Neural crest cell (in vitro differentiated cells): ENCODE measurements around the gene HDLBP. TPM values are rescaled to one million over a fixed set of nuclear protein-coding genes. Genes with fewer than 3 reads are reported as not detected.

Source experiments
- DNase-seq: peaks from one replicate; pipeline ENCODE4 v3.0.0; 2021; ENCODE audit warnings: low read depth, mixed read lengths, low spot score
- H3K27ac Mint-ChIP-seq: one replicate; pipeline ENCODE4 v1.8.0; 2021; ENCODE audit warnings: mild to moderate bottlenecking, mixed read lengths; ENCODE audit not compliant: unreplicated experiment
- H3K27me3 Mint-ChIP-seq: 2 replicates; pipeline ENCODE4 v1.8.0; 2021; ENCODE audit warnings: low read depth, mild to moderate bottlenecking, mixed read lengths
- H3K36me3 Mint-ChIP-seq: 2 replicates; pipeline ENCODE4 v1.8.0; 2021; ENCODE audit warnings: low read depth, mild to moderate bottlenecking, mixed read lengths
- H3K4me1 Mint-ChIP-seq: 2 replicates; pipeline ENCODE4 v1.8.0; 2021; ENCODE audit warnings: mixed read lengths
- H3K4me3 Mint-ChIP-seq: one replicate; pipeline ENCODE4 v1.8.0; 2021; ENCODE audit warnings: mild to moderate bottlenecking, mixed read lengths
- H3K9me3 Mint-ChIP-seq: 2 replicates; pipeline ENCODE4 v1.8.0; 2021; ENCODE audit warnings: mixed read lengths
- CTCF ChIP-seq: fragments of 200-600 bp; sonication (generic); conservative IDR thresholded peaks from 2 replicates; pipeline ENCODE4 v1.5.0; 2021; ENCODE audit warnings: antibody characterized with exemption, mild to moderate bottlenecking
- total RNA-seq: library from RNA; stranded (reverse); gene quantifications from 2 replicates; pipeline ENCODE4 v1.2.1, GENCODE V29; 2021

HDLBP gene
- total RNA-seq, 1 donor from 2014 or later = 333 TPM

GRCh38 chr2:241215421-241215820 is 100.1 kb downstream of the HDLBP start:
- Mint-ChIP-seq H3K9me3 (no peaks in the 10 kb centered on the region), H3K27ac (no peak overlapping the region), H3K4me3 (no peak overlapping the region), H3K4me1 (peaks cover 16% of the 10 kb centered on the region), H3K27me3 (peaks cover 11% of the 10 kb centered on the region), H3K36me3 (no peaks in the 10 kb centered on the region)
- DNase-seq = no peak
- no peak for TF ChIP-seq CTCF

GRCh38 chr2:241214766-241215165 is 100.7 kb downstream of the HDLBP start:
- TF ChIP-seq CTCF = no peak
- no peaks in the 10 kb centered on the region for H3K36me3 Mint-ChIP-seq
- H3K9me3 Mint-ChIP-seq = no peaks in the 10 kb centered on the region
- H3K4me1 Mint-ChIP-seq = peaks cover 12% of the 10 kb centered on the region
- peaks cover 11% of the 10 kb centered on the region for H3K27me3 Mint-ChIP-seq
- H3K27ac Mint-ChIP-seq = no peak overlapping the region
- H3K4me3 Mint-ChIP-seq = peak overlapping the region; percentile 44
- no peak for DNase-seq

- Mint-ChIP-seq H3K4me1 (peaks cover 9% of the 10 kb centered on the region), H3K36me3 (no peaks in the 10 kb centered on the region), H3K4me3 (peak overlapping the region; percentile 44), H3K9me3 (no peaks in the 10 kb centered on the region), H3K27me3 (peaks cover 11% of the 10 kb centered on the region), H3K27ac (no peak overlapping the region)
- TF ChIP-seq CTCF = no peak
- no peak for DNase-seq
Measured at GRCh38 chr2:241214209-241214608, 101.3 kb downstream of the HDLBP start.

GRCh38 chr2:241213567-241213966 is 101.9 kb downstream of the HDLBP start:
- no peak overlapping the region for H3K4me3 Mint-ChIP-seq

GRCh38 chr2:241213041-241213440 is 102.4 kb downstream of the HDLBP start:
- H3K4me1 Mint-ChIP-seq = no peaks in the 10 kb centered on the region
- H3K36me3 Mint-ChIP-seq = no peaks in the 10 kb centered on the region
- no peaks in the 10 kb centered on the region for H3K9me3 Mint-ChIP-seq
- no peak for DNase-seq
- H3K27me3 Mint-ChIP-seq = peaks cover 7% of the 10 kb centered on the region
- H3K4me3 Mint-ChIP-seq = peak overlapping the region; percentile 51
- no peak for TF ChIP-seq CTCF
- no peak overlapping the region for H3K27ac Mint-ChIP-seq

More at GRCh38 chr2:241213567-241213966, 101.9 kb downstream of the HDLBP start:
- Mint-ChIP-seq H3K9me3 (no peaks in the 10 kb centered on the region), H3K27ac (no peak overlapping the region), H3K27me3 (peaks cover 9% of the 10 kb centered on the region), H3K36me3 (no peaks in the 10 kb centered on the region), H3K4me1 (peaks cover 3% of the 10 kb centered on the region)
- DNase-seq = no peak
- no peak for TF ChIP-seq CTCF

GRCh38 chr2:241211276-241211675 is 104.2 kb downstream of the HDLBP start:
- Mint-ChIP-seq H3K9me3 (no peaks in the 10 kb centered on the region), H3K27ac (peak overlapping the region; percentile 78), H3K36me3 (no peaks in the 10 kb centered on the region), H3K27me3 (peaks cover 5% of the 10 kb centered on the region), H3K4me3 (no peak overlapping the region), H3K4me1 (no peaks in the 10 kb centered on the region)
- no peak for TF ChIP-seq CTCF
- no peak for DNase-seq
